HEK293 (cell line): ENCODE data around the gene ZNF613.

Source experiments
- CTCF ChIA-PET: fragments of 350-600 bp; formaldehyde crosslinking; extraction: SDS; loops from one replicate; lab custom pipeline; 2021; ENCODE audit warnings: antibody characterized with exemption; lab: Yijun Ruan, JAX
- POLR2A ChIA-PET: fragments of 300-600 bp; formaldehyde crosslinking; extraction: SDS; loops from one replicate; lab custom pipeline; 2020; ENCODE audit warnings: antibody characterized with exemption, inconsistent platforms; lab: Yijun Ruan, JAX
- H3K27ac ChIP-seq: fragments of 200-500 bp; sonication (Bioruptor generic); 2 replicates; pipeline ENCODE4 v1.5.1; 2014; ENCODE audit warnings: low read depth, low read length, control low read depth, inconsistent platforms; ENCODE audit errors: extremely low read depth
- H3K36me3 ChIP-seq, 2 experiments: fragments of 200-500 bp in 1 of 2; sonication (Bioruptor generic) in 1 of 2; 1 replicate in 1 of 2; 2 replicates in 1 of 2; pipeline ENCODE4 v1.5.1; 2014 to 2017; ENCODE audit warnings: inconsistent platforms in 2 of 2, low read length in 2 of 2; ENCODE audit not compliant: control insufficient read depth in 2 of 2, insufficient read depth in 1 of 2
- H3K4me1 ChIP-seq: fragments of 200-500 bp; sonication (Bioruptor generic); 2 replicates; pipeline ENCODE4 v1.5.1; 2014; ENCODE audit warnings: mild to moderate bottlenecking, low read length, inconsistent platforms; ENCODE audit not compliant: control insufficient read depth, insufficient read depth
- H3K4me3 ChIP-seq: 2 replicates; pipeline ENCODE4 v1.5.1; 2011; ENCODE audit warnings: low read depth, mild to moderate bottlenecking, control low read depth, low read length, moderate library complexity
- H3K9me3 ChIP-seq: fragments of 200-500 bp; sonication (Bioruptor generic); 2 replicates; pipeline ENCODE4 v1.5.1; 2014; ENCODE audit warnings: low read depth, low read length, inconsistent platforms; ENCODE audit not compliant: control insufficient read depth, insufficient read depth
- PRDM6 ChIP-seq: fragments of 450-650 bp; formaldehyde crosslinking; IDR thresholded peaks from 2 replicates; pipeline ENCODE4 v1.5.1; 2017; ENCODE audit warnings: missing biosample characterization, missing genetic modification characterization
- SCRT2 ChIP-seq: fragments of 450-650 bp; formaldehyde crosslinking; IDR thresholded peaks from 2 replicates; pipeline ENCODE4 v1.5.1; 2016; ENCODE audit warnings: missing biosample characterization, missing genetic modification characterization
- SETDB1 ChIP-seq: IDR thresholded peaks from one replicate; pipeline ENCODE4 v1.6.1; 2017; ENCODE audit warnings: mild to moderate bottlenecking, low read length, moderate library complexity, mixed read lengths; ENCODE audit not compliant: insufficient read length
- TRIM28 ChIP-seq: IDR thresholded peaks from 2 replicates; pipeline ENCODE4 v1.6.1; 2011; ENCODE audit warnings: low read length, control low read depth, borderline replicate concordance
- YY2 ChIP-seq: fragments of 450-650 bp; formaldehyde crosslinking; IDR thresholded peaks from 2 replicates; pipeline ENCODE4 v1.5.1; 2016; ENCODE audit warnings: missing biosample characterization, missing genetic modification characterization
- ZBTB11 ChIP-seq: fragments of 450-650 bp; formaldehyde crosslinking; conservative IDR thresholded peaks from 2 replicates; pipeline ENCODE4 v1.5.1; 2016; ENCODE audit warnings: low read depth, missing biosample characterization, missing genetic modification characterization
- ZEB2 ChIP-seq: fragments of 450-650 bp; formaldehyde crosslinking; IDR thresholded peaks from 2 replicates; pipeline ENCODE4 v1.5.1; 2016; ENCODE audit warnings: missing biosample characterization, missing genetic modification characterization
- ZNF132 ChIP-seq: fragments of 450-650 bp; formaldehyde crosslinking; IDR thresholded peaks from 2 replicates; pipeline ENCODE4 v1.5.1; 2017; ENCODE audit warnings: missing biosample characterization, missing genetic modification characterization, borderline replicate concordance
- ZNF146 ChIP-seq: fragments of 450-650 bp; formaldehyde crosslinking; IDR thresholded peaks from 2 replicates; pipeline ENCODE4 v1.5.1; 2016; ENCODE audit warnings: missing biosample characterization, missing genetic modification characterization
- ZNF280D ChIP-seq: fragments of 450-650 bp; formaldehyde crosslinking; IDR thresholded peaks from 2 replicates; pipeline ENCODE4 v1.5.1; 2016; ENCODE audit warnings: missing biosample characterization, missing genetic modification characterization
- ZNF404 ChIP-seq: fragments of 450-650 bp; formaldehyde crosslinking; IDR thresholded peaks from 2 replicates; pipeline ENCODE4 v1.5.1; 2017; ENCODE audit warnings: missing biosample characterization, missing genetic modification characterization
- ZNF473 ChIP-seq: fragments of 450-650 bp; formaldehyde crosslinking; IDR thresholded peaks from 2 replicates; pipeline ENCODE4 v1.5.1; 2017; ENCODE audit warnings: missing biosample characterization, missing genetic modification characterization
- ZNF558 ChIP-seq: fragments of 450-650 bp; formaldehyde crosslinking; IDR thresholded peaks from 2 replicates; pipeline ENCODE4 v1.5.1; 2016; ENCODE audit warnings: missing biosample characterization, missing genetic modification characterization
- ZNF664 ChIP-seq: fragments of 450-650 bp; formaldehyde crosslinking; IDR thresholded peaks from 2 replicates; pipeline ENCODE4 v1.5.1; 2016; ENCODE audit warnings: missing biosample characterization, missing genetic modification characterization
- ZNF677 ChIP-seq: fragments of 450-650 bp; IDR thresholded peaks from 2 replicates; pipeline ENCODE4 v1.5.0; 2018; ENCODE audit warnings: missing biosample characterization, mild to moderate bottlenecking, missing genetic modification characterization, moderate library complexity
- ZNF76 ChIP-seq: fragments of 450-650 bp; formaldehyde crosslinking; IDR thresholded peaks from 2 replicates; pipeline ENCODE4; 2016; ENCODE audit warnings: low read depth, missing biosample characterization, missing genetic modification characterization, borderline replicate concordance
- ZNF768 ChIP-seq: fragments of 450-650 bp; formaldehyde crosslinking; IDR thresholded peaks from 2 replicates; pipeline ENCODE4 v1.5.1; 2018; ENCODE audit warnings: missing biosample characterization, mild to moderate bottlenecking, missing genetic modification characterization
- ZNF785 ChIP-seq: fragments of 450-650 bp; formaldehyde crosslinking; IDR thresholded peaks from 2 replicates; pipeline ENCODE4 v1.5.1; 2016; ENCODE audit warnings: missing biosample characterization, missing genetic modification characterization
- TF ChIP-seq, protein P1 (sequence below): fragments of 450-650 bp; formaldehyde crosslinking; IDR thresholded peaks from 2 replicates; pipeline ENCODE4 v1.5.1; 2016; ENCODE audit warnings: missing biosample characterization, missing genetic modification characterization
- TF ChIP-seq, protein P2 (sequence below): fragments of 450-650 bp; formaldehyde crosslinking; IDR thresholded peaks from 2 replicates; pipeline ENCODE4 v1.5.1; 2017; ENCODE audit warnings: missing biosample characterization, missing genetic modification characterization
- TF ChIP-seq, protein P3 (sequence below): fragments of 450-650 bp; formaldehyde crosslinking; IDR thresholded peaks from 2 replicates; pipeline ENCODE4 v1.5.1; 2016; ENCODE audit warnings: missing biosample characterization, missing genetic modification characterization

ZNF613 gene

DNA sequence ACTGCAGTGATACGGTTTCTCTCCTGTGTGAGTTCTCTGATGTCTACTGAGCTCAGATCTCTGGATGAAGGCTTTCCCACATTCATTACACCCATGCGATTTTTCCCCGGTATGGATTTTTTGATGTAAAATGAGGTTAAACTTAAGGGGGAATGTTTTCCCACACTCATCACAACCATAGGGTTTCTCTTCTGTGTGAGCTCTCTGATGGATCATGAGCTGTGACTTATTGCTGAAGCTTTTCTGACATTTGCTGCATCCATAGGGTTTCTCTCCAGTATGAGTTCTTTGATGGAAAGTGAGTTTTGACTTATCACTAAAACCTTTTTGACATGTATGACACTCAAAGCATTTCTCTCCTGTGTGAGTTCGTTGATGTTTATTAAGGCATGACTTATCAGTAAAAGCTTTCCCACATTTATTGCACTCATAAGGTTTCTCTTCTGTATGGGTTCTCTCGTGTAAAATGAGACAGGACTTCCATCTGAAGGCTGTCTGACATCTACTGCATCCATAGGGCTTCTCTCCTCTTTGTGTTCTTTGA lies 11.9 kb upstream of the ZNF613 start (continued):
- TF ChIP-seq ZBTB11 (tag by site-specific recombination) (no peak), ZNF146 (tag by site-specific recombination) (no peak), ZNF768 (tag by site-specific recombination) (no peak), ZNF677 (tag by site-specific recombination) (no peak), ZNF280D (tag by site-specific recombination) (no peak), SETDB1 (peak; percentile 95), YY2 (no peak), ZEB2 (tag by site-specific recombination) (no peak), TRIM28 (peak; percentile 92; the same call in 1 of the 2 replicates), ZNF404 (tag by site-specific recombination) (no peak), ZNF473 (tag by site-specific recombination) (no peak)
- TF ChIP-seq, protein P1, sequence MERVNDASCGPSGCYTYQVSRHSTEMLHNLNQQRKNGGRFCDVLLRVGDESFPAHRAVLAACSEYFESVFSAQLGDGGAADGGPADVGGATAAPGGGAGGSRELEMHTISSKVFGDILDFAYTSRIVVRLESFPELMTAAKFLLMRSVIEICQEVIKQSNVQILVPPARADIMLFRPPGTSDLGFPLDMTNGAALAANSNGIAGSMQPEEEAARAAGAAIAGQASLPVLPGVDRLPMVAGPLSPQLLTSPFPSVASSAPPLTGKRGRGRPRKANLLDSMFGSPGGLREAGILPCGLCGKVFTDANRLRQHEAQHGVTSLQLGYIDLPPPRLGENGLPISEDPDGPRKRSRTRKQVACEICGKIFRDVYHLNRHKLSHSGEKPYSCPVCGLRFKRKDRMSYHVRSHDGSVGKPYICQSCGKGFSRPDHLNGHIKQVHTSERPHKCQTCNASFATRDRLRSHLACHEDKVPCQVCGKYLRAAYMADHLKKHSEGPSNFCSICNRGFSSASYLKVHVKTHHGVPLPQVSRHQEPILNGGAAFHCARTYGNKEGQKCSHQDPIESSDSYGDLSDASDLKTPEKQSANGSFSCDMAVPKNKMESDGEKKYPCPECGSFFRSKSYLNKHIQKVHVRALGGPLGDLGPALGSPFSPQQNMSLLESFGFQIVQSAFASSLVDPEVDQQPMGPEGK (tag by site-specific recombination): no peak

DNA sequence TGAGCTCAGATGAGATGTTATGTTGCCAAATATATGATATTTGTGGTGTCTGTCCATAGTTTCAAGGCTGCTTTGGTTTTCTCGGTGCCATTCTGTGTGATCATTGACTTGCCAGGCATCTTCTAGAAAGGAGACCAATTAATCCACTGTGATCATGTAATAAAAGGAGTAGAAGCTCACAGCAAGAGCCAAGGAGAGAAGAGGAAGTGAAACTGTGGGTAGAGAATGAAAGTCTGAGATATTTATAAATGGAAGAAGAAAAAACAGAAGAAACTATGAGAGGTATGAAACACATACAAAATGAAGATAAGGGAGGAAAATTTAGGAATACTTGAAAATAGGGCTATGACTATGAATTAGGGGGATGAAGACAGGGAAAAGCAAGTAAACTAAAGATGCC lies 11.1 kb upstream of the ZNF613 start:
- Histone ChIP-seq H3K36me3 (no peaks in the 10 kb centered on the region), H3K4me3 (no peak overlapping the region), H3K9me3 (no peaks in the 10 kb centered on the region), H3K4me1 (no peaks in the 10 kb centered on the region), H3K27ac (no peak overlapping the region)
- ChIA-PET POLR2A (no interaction called here), CTCF (interaction anchor here (0.6 kb wide), 1 partner anchor 321 kb away, joined by 3 read pairs; no protein-coding TSS in a partner anchor)
- TF ChIP-seq ZNF132 (tag by site-specific recombination) (no peak), SCRT2 (no peak), ZNF664 (tag by site-specific recombination) (no peak), ZNF558 (no peak), ZNF76 (tag by site-specific recombination) (no peak), ZNF785 (tag by site-specific recombination) (no peak), PRDM6 (tag by site-specific recombination) (no peak)
- TF ChIP-seq, protein P2, sequence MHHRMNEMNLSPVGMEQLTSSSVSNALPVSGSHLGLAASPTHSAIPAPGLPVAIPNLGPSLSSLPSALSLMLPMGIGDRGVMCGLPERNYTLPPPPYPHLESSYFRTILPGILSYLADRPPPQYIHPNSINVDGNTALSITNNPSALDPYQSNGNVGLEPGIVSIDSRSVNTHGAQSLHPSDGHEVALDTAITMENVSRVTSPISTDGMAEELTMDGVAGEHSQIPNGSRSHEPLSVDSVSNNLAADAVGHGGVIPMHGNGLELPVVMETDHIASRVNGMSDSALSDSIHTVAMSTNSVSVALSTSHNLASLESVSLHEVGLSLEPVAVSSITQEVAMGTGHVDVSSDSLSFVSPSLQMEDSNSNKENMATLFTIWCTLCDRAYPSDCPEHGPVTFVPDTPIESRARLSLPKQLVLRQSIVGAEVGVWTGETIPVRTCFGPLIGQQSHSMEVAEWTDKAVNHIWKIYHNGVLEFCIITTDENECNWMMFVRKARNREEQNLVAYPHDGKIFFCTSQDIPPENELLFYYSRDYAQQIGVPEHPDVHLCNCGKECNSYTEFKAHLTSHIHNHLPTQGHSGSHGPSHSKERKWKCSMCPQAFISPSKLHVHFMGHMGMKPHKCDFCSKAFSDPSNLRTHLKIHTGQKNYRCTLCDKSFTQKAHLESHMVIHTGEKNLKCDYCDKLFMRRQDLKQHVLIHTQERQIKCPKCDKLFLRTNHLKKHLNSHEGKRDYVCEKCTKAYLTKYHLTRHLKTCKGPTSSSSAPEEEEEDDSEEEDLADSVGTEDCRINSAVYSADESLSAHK (tag by site-specific recombination): no peak
- TF ChIP-seq, protein P3, sequence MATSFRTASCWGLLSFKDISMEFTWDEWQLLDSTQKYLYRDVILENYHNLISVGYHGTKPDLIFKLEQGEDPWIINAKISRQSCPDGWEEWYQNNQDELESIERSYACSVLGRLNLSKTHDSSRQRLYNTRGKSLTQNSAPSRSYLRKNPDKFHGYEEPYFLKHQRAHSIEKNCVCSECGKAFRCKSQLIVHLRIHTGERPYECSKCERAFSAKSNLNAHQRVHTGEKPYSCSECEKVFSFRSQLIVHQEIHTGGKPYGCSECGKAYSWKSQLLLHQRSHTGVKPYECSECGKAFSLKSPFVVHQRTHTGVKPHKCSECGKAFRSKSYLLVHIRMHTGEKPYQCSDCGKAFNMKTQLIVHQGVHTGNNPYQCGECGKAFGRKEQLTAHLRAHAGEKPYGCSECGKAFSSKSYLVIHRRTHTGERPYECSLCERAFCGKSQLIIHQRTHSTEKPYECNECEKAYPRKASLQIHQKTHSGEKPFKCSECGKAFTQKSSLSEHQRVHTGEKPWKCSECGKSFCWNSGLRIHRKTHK (tag by site-specific recombination): no peak
